OCI-LY1 (cell line): Measurements from ENCODE around the gene BCL2L13.

Source experiments
- H2AFZ ChIP-seq: fragments of 200-600 bp; sonication (generic), shearing (Covaris generic); 2 replicates; pipeline ENCODE4 v1.6.0; 2014; ENCODE audit warnings: antibody characterized with exemption, mild to moderate bottlenecking, low read length
- H3F3A ChIP-seq: fragments of 200-600 bp; sonication (generic), shearing (Covaris generic); 2 replicates; pipeline ENCODE4 v1.6.0; 2014; ENCODE audit warnings: mild to moderate bottlenecking, antibody characterized with exemption, low read length, moderate library complexity; ENCODE audit not compliant: insufficient read depth
- H3K27ac ChIP-seq: fragments of 200-600 bp; sonication (generic); 2 replicates; pipeline ENCODE4 v1.5.1; 2014; ENCODE audit warnings: low read length, mixed run types, mild to moderate bottlenecking, low read depth; ENCODE audit not compliant: poor library complexity, severe bottlenecking
- H3K27me3 ChIP-seq: fragments of 200-600 bp; sonication (generic); 2 replicates; pipeline ENCODE4 v1.6.0; 2014; ENCODE audit warnings: antibody characterized with exemption, mild to moderate bottlenecking, low read length, moderate library complexity; ENCODE audit not compliant: insufficient read depth
- H3K36me3 ChIP-seq: fragments of 200-600 bp; sonication (generic); 2 replicates; pipeline ENCODE4 v1.6.1; 2014; ENCODE audit warnings: mild to moderate bottlenecking, antibody characterized with exemption, low read length, moderate library complexity, mixed read lengths; ENCODE audit not compliant: insufficient read depth
- H3K4me1 ChIP-seq: fragments of 200-600 bp; sonication (generic); 2 replicates; pipeline ENCODE4 v1.5.1; 2014; ENCODE audit warnings: mild to moderate bottlenecking, low read length, moderate library complexity; ENCODE audit not compliant: insufficient read depth, severe bottlenecking
- H3K4me2 ChIP-seq: fragments of 200-600 bp; sonication (generic), shearing (Covaris generic); 2 replicates; pipeline ENCODE4 v1.6.1; 2014; ENCODE audit warnings: low read length
- H3K4me3 ChIP-seq: fragments of 200-600 bp; sonication (generic); 2 replicates; pipeline ENCODE4 v1.5.1; 2014; ENCODE audit warnings: low read length, low read depth, mild to moderate bottlenecking, mixed read lengths; ENCODE audit not compliant: poor library complexity, severe bottlenecking
- H3K79me2 ChIP-seq: fragments of 200-600 bp; shearing (Covaris generic); 2 replicates; pipeline ENCODE4 v1.6.1; 2016; ENCODE audit warnings: mixed run types, low read length, mixed read lengths; ENCODE audit not compliant: insufficient read depth
- H3K9ac ChIP-seq: fragments of 200-600 bp; sonication (generic), shearing (Covaris generic); 2 replicates; pipeline ENCODE4 v1.6.1; 2014; ENCODE audit warnings: mild to moderate bottlenecking, low read length, mixed read lengths
- H3K9me2 ChIP-seq: fragments of 200-600 bp; sonication (generic), shearing (Covaris generic); 2 replicates; pipeline ENCODE4 v1.6.1; 2014; ENCODE audit warnings: low read depth, mild to moderate bottlenecking, low read length, mixed read lengths
- H3K9me3 ChIP-seq: fragments of 200-600 bp; shearing (Covaris generic); 2 replicates; pipeline ENCODE4 v1.6.1; 2014; ENCODE audit warnings: low read length, mixed read lengths
- H4K20me1 ChIP-seq: fragments of 200-600 bp; sonication (generic), shearing (Covaris generic); 2 replicates; pipeline ENCODE4 v1.6.0; 2016; ENCODE audit warnings: mild to moderate bottlenecking, low read length; ENCODE audit not compliant: insufficient read depth
- EZH2 ChIP-seq: fragments of 200-600 bp; sonication (generic), shearing (Covaris generic); IDR thresholded peaks from 2 replicates; pipeline ENCODE4 v1.8.0; 2017; ENCODE audit warnings: borderline replicate concordance, mixed run types, mild to moderate bottlenecking, antibody characterized with exemption, low read length, moderate library complexity, mixed read lengths
- TF ChIP-seq, protein P1 (sequence below): fragments of 200-600 bp; sonication (generic), shearing (Covaris generic); IDR thresholded peaks from 2 replicates; pipeline ENCODE4 v1.5.1; 2017; ENCODE audit warnings: mild to moderate bottlenecking, antibody characterized with exemption, low read length, moderate library complexity, mixed read lengths

The BCL2L13 gene

GRCh38 chr22:17716529-17716928 lies 78.0 kb downstream of the BCL2L13 start:
- Histone ChIP-seq H3F3A (0 out of 2 replicates have a peak, but pooled peaks cover 4% of the 10 kb centered on the region), H3K27ac (no peak overlapping the region), H3K9ac (no peak overlapping the region), H2AFZ (no peak overlapping the region), H3K4me1 (no peaks in the 10 kb centered on the region), H3K27me3 (no peaks in the 10 kb centered on the region), H3K36me3 (no peaks in the 10 kb centered on the region), H3K4me2 (no peak overlapping the region), H3K4me3 (no peak overlapping the region), H3K9me2 (no peaks in the 10 kb centered on the region), H3K9me3 (no peaks in the 10 kb centered on the region), H4K20me1 (no peaks in the 10 kb centered on the region), H3K79me2 (no peaks in the 10 kb centered on the region)
- no peak for TF ChIP-seq EZH2
- TF ChIP-seq, protein P1, sequence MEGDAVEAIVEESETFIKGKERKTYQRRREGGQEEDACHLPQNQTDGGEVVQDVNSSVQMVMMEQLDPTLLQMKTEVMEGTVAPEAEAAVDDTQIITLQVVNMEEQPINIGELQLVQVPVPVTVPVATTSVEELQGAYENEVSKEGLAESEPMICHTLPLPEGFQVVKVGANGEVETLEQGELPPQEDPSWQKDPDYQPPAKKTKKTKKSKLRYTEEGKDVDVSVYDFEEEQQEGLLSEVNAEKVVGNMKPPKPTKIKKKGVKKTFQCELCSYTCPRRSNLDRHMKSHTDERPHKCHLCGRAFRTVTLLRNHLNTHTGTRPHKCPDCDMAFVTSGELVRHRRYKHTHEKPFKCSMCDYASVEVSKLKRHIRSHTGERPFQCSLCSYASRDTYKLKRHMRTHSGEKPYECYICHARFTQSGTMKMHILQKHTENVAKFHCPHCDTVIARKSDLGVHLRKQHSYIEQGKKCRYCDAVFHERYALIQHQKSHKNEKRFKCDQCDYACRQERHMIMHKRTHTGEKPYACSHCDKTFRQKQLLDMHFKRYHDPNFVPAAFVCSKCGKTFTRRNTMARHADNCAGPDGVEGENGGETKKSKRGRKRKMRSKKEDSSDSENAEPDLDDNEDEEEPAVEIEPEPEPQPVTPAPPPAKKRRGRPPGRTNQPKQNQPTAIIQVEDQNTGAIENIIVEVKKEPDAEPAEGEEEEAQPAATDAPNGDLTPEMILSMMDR: no peak

DNA sequence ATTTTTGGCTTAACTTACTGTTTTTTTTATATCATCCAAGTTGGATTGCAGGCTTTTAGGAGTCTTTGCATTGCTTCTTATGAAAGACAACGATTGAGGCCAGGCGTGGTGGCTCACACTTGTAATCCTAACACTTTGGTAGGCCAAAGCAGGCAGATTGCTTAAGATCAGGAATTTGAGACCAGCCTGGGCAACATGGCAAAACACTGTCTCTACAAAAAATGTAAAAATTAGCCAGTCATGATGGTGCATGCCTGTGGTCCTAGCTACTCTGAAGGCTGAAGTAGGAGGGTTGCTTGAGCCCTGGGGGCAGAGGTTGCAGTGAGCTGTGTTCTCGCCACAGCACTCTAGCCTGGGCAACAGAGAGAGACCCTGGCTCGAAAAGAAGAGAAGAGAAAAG lies 79.2 kb downstream of the BCL2L13 start:
- Histone ChIP-seq H3K9me2 (no peaks in the 10 kb centered on the region), H3K9ac (no peak overlapping the region), H3K4me3 (no peak overlapping the region), H3K27ac (no peak overlapping the region), H3K36me3 (no peaks in the 10 kb centered on the region), H3K4me2 (no peak overlapping the region), H3K4me1 (no peaks in the 10 kb centered on the region), H3K27me3 (no peaks in the 10 kb centered on the region), H3K79me2 (no peaks in the 10 kb centered on the region), H4K20me1 (no peaks in the 10 kb centered on the region), H3F3A (0 out of 2 replicates have a peak, but pooled peaks cover 4% of the 10 kb centered on the region), H2AFZ (no peak overlapping the region), H3K9me3 (no peaks in the 10 kb centered on the region)
- no peak for TF ChIP-seq EZH2
- TF ChIP-seq, protein P1: no peak

GRCh38 chr22:17719911-17720310 lies 81.4 kb downstream of the BCL2L13 start:
- Histone ChIP-seq H3K4me2 (no peak overlapping the region), H3K36me3 (no peaks in the 10 kb centered on the region), H3K9me2 (no peaks in the 10 kb centered on the region), H3K4me1 (no peaks in the 10 kb centered on the region), H4K20me1 (no peaks in the 10 kb centered on the region), H3K4me3 (no peak overlapping the region), H3F3A (0 out of 2 replicates have a peak, but pooled peaks cover 4% of the 10 kb centered on the region), H2AFZ (no peak overlapping the region), H3K9ac (no peak overlapping the region), H3K79me2 (no peaks in the 10 kb centered on the region), H3K27me3 (no peaks in the 10 kb centered on the region), H3K9me3 (no peaks in the 10 kb centered on the region), H3K27ac (no peak overlapping the region)
- no peak for TF ChIP-seq EZH2
- TF ChIP-seq, protein P1: no peak
